Stimulated activated CD8-positive, alpha-beta memory T cell treated with anti-CD3 and anti-CD28 coated beads, Interleukin-2, amount 100 ng/mL, for 48 hours (primary cell): Measurements from ENCODE around the gene ATP8A1.

ENCODE experiments used
- DNase-seq, 2 donors: peaks; one replicate each; pipeline ENCODE4 v3.0.0-alpha.2; 2020; ENCODE audit warnings: low read depth in 2 of 2

The ATP8A1 gene

GRCh38 chr4:42626629-42627146, 30.2 kb downstream of the ATP8A1 start:
- DNase-seq = no peak

GRCh38 chr4:42625329-42625728, 31.6 kb downstream of the ATP8A1 start:
- DNase-seq = no peak

GRCh38 chr4:42624551-42624950, 32.4 kb downstream of the ATP8A1 start:
- no peak for DNase-seq

GRCh38 chr4:42618023-42618422, 38.9 kb downstream of the ATP8A1 start:
- no peak for DNase-seq

GRCh38 chr4:42617030-42617429, 39.9 kb downstream of the ATP8A1 start:
- DNase-seq = no peak

GRCh38 chr4:42616572-42616971, 40.3 kb downstream of the ATP8A1 start:
- no peak for DNase-seq

- no peak for DNase-seq
Observed at GRCh38 chr4:42615131-42615763, 41.7 kb downstream of the ATP8A1 start.

GRCh38 chr4:42612898-42613297, 44.0 kb downstream of the ATP8A1 start:
- no peak for DNase-seq

- no peak for DNase-seq
Observed at GRCh38 chr4:42610941-42611340, 46.0 kb downstream of the ATP8A1 start.

GRCh38 chr4:42609051-42609450, 47.9 kb downstream of the ATP8A1 start:
- no peak for DNase-seq

GRCh38 chr4:42608551-42608950, 48.4 kb downstream of the ATP8A1 start:
- no peak for DNase-seq

GRCh38 chr4:42607011-42607726, 49.7 kb downstream of the ATP8A1 start:
- no peak for DNase-seq

- no peak for DNase-seq
Observed at GRCh38 chr4:42605264-42605663, 51.6 kb downstream of the ATP8A1 start.

GRCh38 chr4:42603862-42604261, 53.0 kb downstream of the ATP8A1 start:
- DNase-seq = no peak

GRCh38 chr4:42600578-42600977, 56.3 kb downstream of the ATP8A1 start:
- no peak for DNase-seq

GRCh38 chr4:42596918-42597317, 60.0 kb downstream of the ATP8A1 start:
- no peak for DNase-seq

GRCh38 chr4:42594888-42595287, 62.0 kb downstream of the ATP8A1 start:
- DNase-seq = no peak

GRCh38 chr4:42588909-42589308, 68.0 kb downstream of the ATP8A1 start:
- DNase-seq = no peak

- no peak for DNase-seq
Observed at GRCh38 chr4:42586775-42587174, 70.1 kb downstream of the ATP8A1 start.

GRCh38 chr4:42579903-42580302, 77.0 kb downstream of the ATP8A1 start:
- no peak for DNase-seq

GRCh38 chr4:42578187-42578586, 78.7 kb downstream of the ATP8A1 start:
- DNase-seq = no peak

GRCh38 chr4:42574870-42575430, 82.0 kb downstream of the ATP8A1 start:
- DNase-seq = no peak

- no peak for DNase-seq
Observed at GRCh38 chr4:42573249-42573648, 83.7 kb downstream of the ATP8A1 start.
